GM23248 (cell line): ENCODE data around the gene KDM2B. TPM values are rescaled to one million over a fixed set of nuclear protein-coding genes. Genes with fewer than 3 reads are reported as not detected.
"Not testable (repeated sequence)": the region's sequence is repeated elsewhere in the genome, so short reads cannot be mapped to it uniquely, and the experiment has no call there.

ENCODE experiments used
- DNase-seq: peaks from one replicate; pipeline ENCODE4 v3.0.0-alpha.2; 2015
- H2AFZ ChIP-seq: fragments of 200-600 bp; sonication (generic); 2 replicates; pipeline ENCODE4 v1.6.1; 2016; ENCODE audit warnings: antibody characterized with exemption
- H3F3A ChIP-seq: fragments of 200-600 bp; sonication (generic); 2 replicates; pipeline ENCODE4 v1.6.1; 2016; ENCODE audit warnings: mild to moderate bottlenecking, antibody characterized with exemption, mixed run types; ENCODE audit not compliant: insufficient read depth
- H3K27ac ChIP-seq: fragments of 200-600 bp; sonication (generic); 2 replicates; pipeline ENCODE4 v1.5.1; 2016; ENCODE audit warnings: mild to moderate bottlenecking
- H3K27me3 ChIP-seq: fragments of 200-600 bp; sonication (generic); replicated peaks from 2 replicates; pipeline ENCODE4 v1.6.1; 2016; ENCODE audit warnings: mild to moderate bottlenecking; ENCODE audit not compliant: insufficient read depth
- H3K36me3 ChIP-seq: fragments of 200-600 bp; sonication (generic); 2 replicates; pipeline ENCODE4 v1.6.1; 2016; ENCODE audit warnings: low read depth, mild to moderate bottlenecking
- H3K4me1 ChIP-seq: fragments of 200-600 bp; sonication (generic); 2 replicates; pipeline ENCODE4 v1.6.1; 2016; ENCODE audit warnings: mild to moderate bottlenecking; ENCODE audit not compliant: insufficient read depth
- H3K4me2 ChIP-seq: fragments of 200-600 bp; sonication (generic); one replicate; pipeline ENCODE4 v1.6.1; 2016; ENCODE audit warnings: mild to moderate bottlenecking; ENCODE audit not compliant: unreplicated experiment
- H3K4me3 ChIP-seq: fragments of 200-600 bp; sonication (generic); 2 replicates; pipeline ENCODE4 v1.5.1; 2016; ENCODE audit warnings: mild to moderate bottlenecking
- H3K79me2 ChIP-seq: fragments of 200-600 bp; sonication (generic); 2 replicates; pipeline ENCODE4 v1.6.1; 2016; ENCODE audit warnings: mild to moderate bottlenecking; ENCODE audit not compliant: insufficient read depth
- H3K9ac ChIP-seq: fragments of 200-600 bp; sonication (generic); 2 replicates; pipeline ENCODE4 v1.6.1; 2016; ENCODE audit warnings: mild to moderate bottlenecking
- H3K9me2 ChIP-seq: fragments of 200-600 bp; sonication (generic); 2 replicates; pipeline ENCODE4 v1.6.1; 2016; ENCODE audit warnings: mixed run types, mild to moderate bottlenecking, moderate library complexity; ENCODE audit not compliant: insufficient read depth
- H3K9me3 ChIP-seq: fragments of 200-600 bp; sonication (generic); one replicate; pipeline ENCODE4 v1.6.1; 2017; ENCODE audit warnings: low read depth
- H4K20me1 ChIP-seq: fragments of 200-600 bp; sonication (generic); 2 replicates; pipeline ENCODE4 v1.6.0; 2016; ENCODE audit not compliant: insufficient read depth
- EZH2 ChIP-seq: fragments of 200-600 bp; sonication (generic); IDR thresholded peaks from 2 replicates; pipeline ENCODE4 v1.6.1; 2018; ENCODE audit warnings: antibody characterized with exemption, mild to moderate bottlenecking; ENCODE audit not compliant: insufficient read depth, poor library complexity, severe bottlenecking
- EZH2phosphoT487 ChIP-seq: fragments of 200-600 bp; sonication (generic); IDR thresholded peaks from 2 replicates; pipeline ENCODE4 v1.6.1; 2018; ENCODE audit warnings: antibody characterized with exemption, moderate library complexity, mild to moderate bottlenecking, low read depth; ENCODE audit not compliant: insufficient read depth
- WGBS, 2 experiments: methylation state at CpG; one replicate each; pipeline ENCODE4 v1.1.6; 2015 to 2017; ENCODE audit warnings: low lambda C conversion rate in 2 of 2, low coverage in 1 of 2; ENCODE audit errors: missing lambda C conversion rate in 2 of 2; 5-methylcytosine and 5-hydroxymethylcytosine counted together
- in situ Hi-C: fragments of 300-500 bp; cut with MboI; formaldehyde crosslinking; loops from 2 replicates; pipeline ENCODE4 v1.15.0; 2020
- polyA plus RNA-seq: library from polyadenylated mRNA; unstranded; fragments of >200 nt; fragmentation: Nextera tagmentation; extraction: Ambion mirVana; gene quantifications from 2 replicates; pipeline ENCODE4 v1.2.1, GENCODE V29; 2016
- total RNA-seq: library from RNA; depleted of rRNA; stranded (reverse); fragments of >200 nt; shearing (Covaris generic); gene quantifications from 2 replicates; pipeline ENCODE4 v1.2.3, GENCODE V29; 2014

The KDM2B gene
- total and polyA plus RNA-seq, 2 experiments from 2014 or later: 8.2 to 20.1 TPM

DNA sequence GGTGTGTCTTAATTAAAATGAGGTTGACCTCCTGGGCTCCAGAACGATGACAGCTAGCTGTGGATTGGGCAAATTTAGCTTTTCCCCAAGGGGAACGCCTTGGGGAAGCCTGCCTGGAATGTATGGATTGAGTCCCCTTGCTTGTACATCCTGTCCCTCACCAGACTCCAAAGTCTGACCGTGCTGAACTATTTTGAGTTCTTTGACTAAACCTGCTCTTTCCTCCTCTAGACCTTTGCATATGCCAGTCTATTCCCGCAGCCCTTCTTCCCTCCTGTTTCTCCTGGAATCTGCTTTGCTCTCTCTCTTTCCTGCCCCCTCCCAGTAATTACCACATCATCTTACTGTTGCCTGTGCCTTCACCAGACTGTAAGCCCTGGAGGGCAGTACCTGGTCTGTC lies 11.5 kb upstream of the KDM2B start:
- Histone ChIP-seq H2AFZ (no peak overlapping the region), H3K27ac (no peak overlapping the region), H3K36me3 (no peaks in the 10 kb centered on the region), H3K4me2 (no peak overlapping the region), H4K20me1 (no peaks in the 10 kb centered on the region), H3K9ac (no peak overlapping the region), H3K9me3 (no peaks in the 10 kb centered on the region), H3K4me1 (peaks cover 10% of the 10 kb centered on the region), H3K79me2 (no peaks in the 10 kb centered on the region), H3K9me2 (no peaks in the 10 kb centered on the region), H3F3A (peaks cover 14% of the 10 kb centered on the region), H3K4me3 (no peak overlapping the region), H3K27me3 (no peaks in the 10 kb centered on the region)
- in situ Hi-C loops: no loop called here
- WGBS, 2 experiments: 69 to 71% methylated on average over 4 of the region's 4 CpGs
- TF ChIP-seq EZH2phosphoT487 (no peak), EZH2 (no peak)
- no peak for DNase-seq

DNA sequence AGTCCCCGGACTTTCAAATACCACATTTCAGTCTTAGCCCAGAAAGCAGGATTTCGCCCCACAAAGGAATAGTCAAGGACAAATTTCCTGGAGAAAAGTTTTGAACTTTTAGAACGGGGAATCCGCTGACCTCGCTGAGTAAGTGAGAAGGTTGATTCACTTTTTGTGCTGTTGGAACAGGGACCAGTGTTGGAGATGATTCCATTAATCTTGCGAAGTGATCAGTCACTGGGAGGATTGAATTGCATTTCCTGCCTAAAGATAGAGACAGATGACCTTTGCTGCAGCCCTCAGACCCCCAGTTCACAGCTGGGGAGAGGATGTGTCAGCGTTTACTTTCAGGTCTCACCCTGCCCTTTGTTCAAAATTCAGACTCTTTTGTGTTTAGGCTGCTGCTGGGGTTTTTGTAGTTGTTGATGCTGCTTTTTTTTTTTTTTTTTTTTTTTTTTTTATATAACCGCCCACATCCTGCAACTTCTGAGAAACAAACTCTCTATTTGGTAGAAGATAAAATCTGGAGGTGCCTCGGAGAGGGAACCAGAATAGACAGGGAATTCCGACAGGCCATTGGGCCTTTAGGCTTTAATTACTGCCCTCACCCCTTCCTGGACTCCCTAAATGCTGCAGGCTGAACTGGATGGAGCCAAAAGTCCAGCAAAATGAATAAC lies 9.8 kb upstream of the KDM2B start:
- H3F3A ChIP-seq: peaks cover 14% of the 10 kb centered on the region
- H4K20me1 ChIP-seq: no peaks in the 10 kb centered on the region
- DNase-seq: peak; percentile 88
- peak overlapping the region; percentile 71 for H3K4me3 ChIP-seq
- no peaks in the 10 kb centered on the region for H3K36me3 ChIP-seq
- 3% methylated on average over 10 of the region's 10 CpGs for WGBS, 2 experiments
- peak overlapping the region; percentile 81 for H3K27ac ChIP-seq
- in situ Hi-C loops: no loop called here
- peak overlapping the region; percentile 77 for H3K4me2 ChIP-seq
- H3K27me3 ChIP-seq: no peaks in the 10 kb centered on the region
- H3K79me2 ChIP-seq: no peaks in the 10 kb centered on the region
- H3K9me3 ChIP-seq: no peaks in the 10 kb centered on the region
- H2AFZ ChIP-seq: peak overlapping the region; percentile 94
- no peaks in the 10 kb centered on the region for H3K9me2 ChIP-seq
- H3K4me1 ChIP-seq: peaks cover 10% of the 10 kb centered on the region
- TF ChIP-seq EZH2 (no peak), EZH2phosphoT487 (no peak)
- peak overlapping the region; percentile 83 for H3K9ac ChIP-seq

GRCh38 chr12:121584885-121585284 lies 4.1 kb upstream of the KDM2B start:
- H2AFZ ChIP-seq, H3K4me3 ChIP-seq, H3K36me3 ChIP-seq, H3K27me3 ChIP-seq, H3K27ac ChIP-seq, H3K4me2 ChIP-seq, H3K9me3 ChIP-seq, H3K9me2 ChIP-seq, H3K9ac ChIP-seq, in situ Hi-C loops, H3K79me2 ChIP-seq, H4K20me1 ChIP-seq, DNase-seq: not testable (repeated sequence)
- 94 to 96% methylated on average over 6 of the region's 6 CpGs for WGBS, 2 experiments
- Histone ChIP-seq H3F3A (peaks cover 16% of the 10 kb centered on the region), H3K4me1 (peaks cover 23% of the 10 kb centered on the region)

- H3K9me3 ChIP-seq, H4K20me1 ChIP-seq, H3K4me3 ChIP-seq, H3K9ac ChIP-seq, DNase-seq, H3K79me2 ChIP-seq, H3K4me2 ChIP-seq, H2AFZ ChIP-seq, H3K27ac ChIP-seq, H3K27me3 ChIP-seq, H3K36me3 ChIP-seq, H3K9me2 ChIP-seq, in situ Hi-C loops: not testable (repeated sequence)
- peaks cover 23% of the 10 kb centered on the region for H3K4me1 ChIP-seq
- H3F3A ChIP-seq: peaks cover 16% of the 10 kb centered on the region
- WGBS, 2 experiments: 93 to 98% methylated on average over 2 of the region's 2 CpGs
Measured at GRCh38 chr12:121583334-121583661, 2.5 kb upstream of the KDM2B start.
